Measurements from ENCODE around the gene CNKSR3.

Gene CNKSR3

GRCh38 chr6:154478021-154478700 is 32.3 kb downstream of the CNKSR3 start:
- peak; percentile 55 for DNase-seq

- no peak for DNase-seq
These were observed 34.0 kb downstream of the CNKSR3 start for GRCh38 chr6:154476494-154476893.

GRCh38 chr6:154474648-154475428 is 35.6 kb downstream of the CNKSR3 start:
- DNase-seq, result no peak

GRCh38 chr6:154473324-154473723 is 37.2 kb downstream of the CNKSR3 start:
- DNase-seq, result no peak

GRCh38 chr6:154471609-154472362 is 38.7 kb downstream of the CNKSR3 start:
- no peak for DNase-seq

GRCh38 chr6:154469306-154469935 is 41.1 kb downstream of the CNKSR3 start:
- DNase-seq, result no peak

GRCh38 chr6:154468760-154469159 is 41.7 kb downstream of the CNKSR3 start:
- no peak for DNase-seq

GRCh38 chr6:154466971-154467679 is 43.4 kb downstream of the CNKSR3 start:
- DNase-seq, result no peak

GRCh38 chr6:154466139-154466538 is 44.3 kb downstream of the CNKSR3 start:
- no peak for DNase-seq

GRCh38 chr6:154463573-154464419 is 46.7 kb downstream of the CNKSR3 start:
- DNase-seq, result no peak

- no peak for DNase-seq
These were observed 48.1 kb downstream of the CNKSR3 start for GRCh38 chr6:154462425-154462824.

GRCh38 chr6:154461348-154461747 is 49.1 kb downstream of the CNKSR3 start:
- DNase-seq, result no peak

- DNase-seq, result no peak
These were observed 50.0 kb downstream of the CNKSR3 start for GRCh38 chr6:154460306-154461071.

- no peak for DNase-seq
These were observed 51.0 kb downstream of the CNKSR3 start for GRCh38 chr6:154459513-154459912.

GRCh38 chr6:154458565-154459470 is 51.7 kb downstream of the CNKSR3 start:
- peak; percentile 50 for DNase-seq

GRCh38 chr6:154457881-154458284 is 52.6 kb downstream of the CNKSR3 start:
- no peak for DNase-seq

GRCh38 chr6:154457046-154457713 is 53.3 kb downstream of the CNKSR3 start:
- DNase-seq, result no peak

- no peak for DNase-seq
These were observed 57.2 kb downstream of the CNKSR3 start for GRCh38 chr6:154453329-154453728.

- no peak for DNase-seq
These were observed 60.0 kb downstream of the CNKSR3 start for GRCh38 chr6:154450498-154450897.
